Measurements from ENCODE around the gene OR51V1.

OR51V1 gene

DNA sequence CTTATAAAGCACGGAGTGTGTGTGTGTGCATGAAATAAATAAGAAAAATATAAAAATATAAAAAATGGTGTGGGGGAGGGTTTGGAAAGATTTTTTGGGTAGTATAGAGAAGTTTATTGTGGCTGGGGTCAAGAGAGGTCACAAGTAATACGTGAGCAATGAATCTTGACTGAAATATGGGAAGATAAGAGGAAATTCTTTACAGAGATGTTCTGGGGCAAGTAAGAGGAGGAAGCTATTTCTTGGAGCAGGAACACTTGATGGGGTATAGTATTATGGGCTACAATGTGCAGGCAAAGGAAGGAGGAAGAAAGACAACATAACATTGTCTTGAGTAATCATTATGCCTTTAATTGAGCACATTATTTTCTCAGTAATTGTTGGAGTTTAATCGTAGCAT lies 31.7 kb upstream of the OR51V1 start:
- DNase-seq (ENCODE audit: low spot score) = no peak
- TF ChIP-seq, protein P1, sequence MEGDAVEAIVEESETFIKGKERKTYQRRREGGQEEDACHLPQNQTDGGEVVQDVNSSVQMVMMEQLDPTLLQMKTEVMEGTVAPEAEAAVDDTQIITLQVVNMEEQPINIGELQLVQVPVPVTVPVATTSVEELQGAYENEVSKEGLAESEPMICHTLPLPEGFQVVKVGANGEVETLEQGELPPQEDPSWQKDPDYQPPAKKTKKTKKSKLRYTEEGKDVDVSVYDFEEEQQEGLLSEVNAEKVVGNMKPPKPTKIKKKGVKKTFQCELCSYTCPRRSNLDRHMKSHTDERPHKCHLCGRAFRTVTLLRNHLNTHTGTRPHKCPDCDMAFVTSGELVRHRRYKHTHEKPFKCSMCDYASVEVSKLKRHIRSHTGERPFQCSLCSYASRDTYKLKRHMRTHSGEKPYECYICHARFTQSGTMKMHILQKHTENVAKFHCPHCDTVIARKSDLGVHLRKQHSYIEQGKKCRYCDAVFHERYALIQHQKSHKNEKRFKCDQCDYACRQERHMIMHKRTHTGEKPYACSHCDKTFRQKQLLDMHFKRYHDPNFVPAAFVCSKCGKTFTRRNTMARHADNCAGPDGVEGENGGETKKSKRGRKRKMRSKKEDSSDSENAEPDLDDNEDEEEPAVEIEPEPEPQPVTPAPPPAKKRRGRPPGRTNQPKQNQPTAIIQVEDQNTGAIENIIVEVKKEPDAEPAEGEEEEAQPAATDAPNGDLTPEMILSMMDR (conservative IDR thresholded peaks at IDR 0.05; ENCODE audit: low read depth) = no peak
- no peak overlapping the region for H3K27ac ChIP-seq
- POLR2A ChIA-PET (ENCODE audit: low non-redundant PET) = no interaction called here
- CTCF ChIA-PET = interaction anchor here (1.6 kb wide), 1 partner anchor 59 kb away, joined by 4 read pairs; no protein-coding TSS in a partner anchor

DNA sequence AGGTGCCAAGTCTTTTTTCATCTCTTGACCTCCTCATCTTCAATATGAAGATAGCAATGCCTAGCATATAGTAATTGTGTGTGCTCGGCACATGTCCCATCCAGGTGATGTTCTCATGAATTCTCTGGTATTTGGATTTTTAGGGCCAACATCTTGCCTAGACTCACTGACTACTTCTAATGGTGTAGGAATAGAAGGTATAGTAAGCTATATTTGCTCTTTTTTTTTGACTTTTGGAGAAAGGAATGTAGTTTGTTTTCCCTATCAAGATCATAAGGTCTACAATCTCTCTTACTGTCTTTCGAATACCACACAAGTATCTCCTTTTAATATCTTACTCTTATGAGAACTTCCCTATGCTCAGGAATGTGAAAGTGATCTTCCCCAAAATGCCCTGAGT lies 30.6 kb upstream of the OR51V1 start:
- DNase-seq (ENCODE audit: low spot score) = no peak
- ChIA-PET POLR2A (ENCODE audit: low non-redundant PET) (no interaction called here), CTCF (interaction anchor here (1.6 kb wide), 1 partner anchor 60 kb away, joined by 4 read pairs; no protein-coding TSS in a partner anchor)
- TF ChIP-seq, protein P1 (conservative IDR thresholded peaks at IDR 0.05; ENCODE audit: low read depth) = no peak
- no peak overlapping the region for H3K27ac ChIP-seq

DNA sequence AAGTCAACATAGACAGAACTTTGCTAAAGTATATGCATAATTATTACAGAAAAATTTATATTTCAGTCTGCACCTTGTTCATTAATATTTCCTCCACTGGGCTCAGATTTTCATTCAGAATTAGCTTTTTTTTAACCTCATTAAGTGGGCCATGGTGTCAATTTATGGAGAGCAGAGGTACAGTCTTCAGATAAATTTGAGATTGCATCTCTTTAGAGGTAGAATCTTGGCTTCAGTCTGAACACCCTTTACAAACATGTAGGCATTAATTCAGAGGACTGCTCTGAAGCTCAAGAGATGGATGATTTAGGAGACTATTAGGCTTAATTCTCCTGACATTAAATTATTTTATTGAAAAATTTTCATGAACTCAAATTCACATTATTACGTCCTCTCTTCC lies 29.8 kb upstream of the OR51V1 start:
- TF ChIP-seq, protein P1 (conservative IDR thresholded peaks at IDR 0.05; ENCODE audit: low read depth) = no peak
- H3K27ac ChIP-seq = no peak overlapping the region
- ChIA-PET CTCF (no interaction called here), POLR2A (ENCODE audit: low non-redundant PET) (no interaction called here)
- no peak for DNase-seq (ENCODE audit: low spot score)

DNA sequence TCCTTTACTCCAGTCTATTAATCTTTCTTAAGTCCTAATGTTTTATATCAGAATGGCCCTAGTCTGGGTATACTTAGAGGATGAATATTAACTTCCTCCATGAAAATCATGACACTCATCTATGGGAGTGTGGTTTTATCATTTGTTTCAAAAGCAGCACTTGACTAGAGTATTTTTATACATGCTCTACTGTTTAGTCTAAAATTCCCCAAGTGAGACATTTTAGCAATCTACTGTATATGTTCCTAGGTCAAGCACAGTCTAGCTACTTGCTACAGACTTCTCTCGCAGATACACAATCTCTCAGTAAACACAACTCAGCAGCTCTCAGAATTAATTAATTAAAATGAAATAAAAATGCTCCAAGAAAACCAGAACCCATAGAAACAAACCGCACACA lies 29.3 kb upstream of the OR51V1 start:
- TF ChIP-seq, protein P1 (conservative IDR thresholded peaks at IDR 0.05; ENCODE audit: low read depth) = no peak
- ChIA-PET CTCF (interaction anchor here (1.0 kb wide), 1 partner anchor 16 kb away, joined by 3 read pairs; no protein-coding TSS in a partner anchor), POLR2A (ENCODE audit: low non-redundant PET) (no interaction called here)

DNA sequence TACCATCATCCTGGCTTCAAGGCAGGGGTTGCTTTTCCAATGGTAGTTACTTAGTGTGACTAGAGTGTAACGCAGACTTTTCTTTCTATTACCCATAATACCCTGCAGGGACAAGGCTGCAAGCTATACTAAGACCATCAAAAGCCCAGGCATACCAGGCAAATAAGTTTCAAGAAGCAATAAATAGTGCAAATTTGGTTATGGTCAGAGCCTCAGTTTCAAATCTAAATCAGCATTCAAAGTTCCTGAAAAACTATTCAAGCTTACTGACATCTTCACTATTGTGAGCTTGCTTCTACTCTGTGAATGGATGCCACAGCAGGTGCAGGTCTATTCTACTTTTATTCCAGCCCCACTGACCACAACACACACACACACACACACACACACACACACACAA lies 28.9 kb upstream of the OR51V1 start:
- TF ChIP-seq, protein P1 (conservative IDR thresholded peaks at IDR 0.05; ENCODE audit: low read depth) = no peak
- H3K27ac ChIP-seq = no peak overlapping the region
- ChIA-PET POLR2A (ENCODE audit: low non-redundant PET) (no interaction called here), CTCF (interaction anchor here (1.0 kb wide), 1 partner anchor 16 kb away, joined by 3 read pairs; no protein-coding TSS in a partner anchor)
- DNase-seq (ENCODE audit: low spot score) = no peak

More for the DNA sequence above, 29.3 kb upstream of the OR51V1 start:
- H3K27ac ChIP-seq = no peak overlapping the region
- no peak for DNase-seq (ENCODE audit: low spot score)

DNA sequence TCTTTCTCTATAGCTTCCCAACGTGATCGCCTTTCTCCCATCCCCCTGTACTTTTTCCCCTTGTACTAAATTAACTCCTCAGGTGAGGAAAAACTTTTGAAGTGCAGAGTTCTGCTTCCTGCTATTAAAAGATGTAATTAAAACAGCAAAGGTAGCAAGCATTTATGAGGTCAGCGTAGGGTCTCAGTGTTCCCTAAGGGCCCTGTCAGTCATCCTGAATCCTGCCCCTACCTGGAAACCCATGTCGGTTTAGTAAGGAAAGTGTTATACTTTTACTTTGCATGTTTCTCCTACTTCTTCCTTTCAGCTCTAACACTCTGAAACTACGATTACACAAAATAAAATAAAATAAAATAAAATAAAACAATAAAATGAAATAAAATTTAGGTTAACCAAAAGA lies 27.6 kb upstream of the OR51V1 start:
- TF ChIP-seq, protein P1 (conservative IDR thresholded peaks at IDR 0.05; ENCODE audit: low read depth) = no peak
- POLR2A ChIA-PET (ENCODE audit: low non-redundant PET) = no interaction called here
- CTCF ChIA-PET = no interaction called here
- H3K27ac ChIP-seq = no peak overlapping the region
- no peak for DNase-seq (ENCODE audit: low spot score)

DNA sequence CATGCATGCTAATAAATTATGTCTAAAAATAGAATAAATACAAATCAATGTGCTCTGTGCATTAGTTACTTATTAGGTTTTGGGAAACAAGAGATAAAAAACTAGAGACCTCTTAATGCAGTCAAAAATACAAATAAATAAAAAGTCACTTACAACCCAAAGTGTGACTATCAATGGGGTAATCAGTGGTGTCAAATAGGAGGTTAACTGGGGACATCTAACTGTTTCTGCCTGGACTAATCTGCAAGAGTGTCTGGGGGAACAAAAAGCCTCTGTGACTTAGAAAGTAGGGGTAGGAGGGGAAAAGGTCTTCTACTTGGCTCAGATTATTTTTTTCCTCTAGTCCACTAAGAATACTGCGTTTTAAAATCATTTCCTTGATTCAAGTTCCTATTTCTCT lies 27.2 kb upstream of the OR51V1 start:
- POLR2A ChIA-PET (ENCODE audit: low non-redundant PET) = no interaction called here
- no peak overlapping the region for H3K27ac ChIP-seq
- CTCF ChIA-PET = no interaction called here
- TF ChIP-seq, protein P1 (conservative IDR thresholded peaks at IDR 0.05; ENCODE audit: low read depth) = no peak
- DNase-seq (ENCODE audit: low spot score) = no peak

Measured in RWPE1 (cell line).